NCI-H2107 treated with DMSO at 0.1 percent for 48 hours (cell line): ENCODE results near the gene AMIGO2.
"Not testable (repeated sequence)": the region's sequence is repeated elsewhere in the genome, so short reads cannot be mapped to it uniquely, and the experiment has no call there.

Experiments
- DNase-seq: peaks from one replicate; lab custom pipeline; 2025; ENCODE audit not compliant: unreplicated experiment; lab: John Stamatoyannopoulos, UW

AMIGO2 gene

GRCh38 chr12:47079468-47079980 is at the start of gene AMIGO2, which contains the start of gene PCED1B:
Gene AMIGO2, minus strand, starts transcription at chr12:47079959. Its CDS starts 957 bp downstream, at chr12:47079002.
Gene PCED1B, plus strand, starts transcription at chr12:47079621. Its CDS starts 155,443 bp downstream, at chr12:47235064.
- DNase-seq: no peak

DNA sequence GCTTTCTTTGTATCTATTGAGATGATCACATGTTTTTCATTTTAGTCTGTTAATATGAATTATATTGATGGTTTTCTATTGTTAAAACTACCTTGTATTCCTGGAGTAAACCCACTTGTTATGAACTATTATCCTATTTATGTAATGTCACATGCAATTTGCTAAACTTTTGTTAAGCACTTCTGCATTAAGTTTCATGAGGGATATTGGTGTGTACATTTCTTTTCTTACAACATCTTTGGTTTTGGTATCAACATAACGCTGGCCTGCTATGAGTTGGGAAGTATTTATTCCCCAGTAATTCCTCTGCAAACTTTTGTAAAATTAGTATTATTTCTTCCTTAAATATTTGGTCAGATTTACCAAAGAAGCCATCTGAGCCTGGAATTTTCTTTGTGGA is 46.5 kb upstream of the AMIGO2 start:
- DNase-seq: no peak

DNA sequence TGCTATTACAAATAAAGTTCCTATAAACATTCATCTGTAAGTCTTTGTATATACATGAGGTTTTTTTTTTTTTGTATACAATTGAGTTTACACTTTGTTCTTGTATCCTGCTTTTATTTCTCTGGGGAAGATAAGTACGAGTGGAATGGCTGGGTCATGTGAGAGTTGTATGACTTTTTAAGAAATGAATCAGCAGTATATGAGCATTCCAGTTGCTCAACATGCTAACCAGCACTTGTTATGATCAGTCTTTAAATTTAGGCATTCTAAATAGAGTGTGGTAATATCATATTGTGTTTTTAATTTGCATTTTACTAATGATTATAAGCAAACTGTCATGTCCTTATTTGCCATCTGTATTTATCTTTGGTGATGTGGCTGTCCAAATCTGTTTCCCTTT is 44.7 kb upstream of the AMIGO2 start:
- no peak for DNase-seq

DNA sequence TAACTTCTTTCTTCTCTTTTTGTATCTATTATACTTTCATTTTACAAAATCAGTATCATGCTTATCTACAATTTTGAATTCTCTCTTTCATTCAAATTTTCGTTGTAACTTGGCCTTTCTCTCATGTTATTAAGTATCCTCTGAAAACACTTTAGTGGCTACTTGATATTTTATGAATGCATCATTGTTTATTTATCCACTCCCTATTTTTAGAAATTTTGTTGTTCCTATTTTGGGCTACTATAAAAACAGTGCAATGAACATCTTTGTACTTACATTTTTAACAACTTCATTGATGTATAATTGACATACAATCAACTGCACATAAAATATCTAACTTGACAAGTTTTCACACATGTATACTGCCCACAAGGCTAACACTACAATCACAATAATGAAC is 44.0 kb upstream of the AMIGO2 start:
- no peak for DNase-seq

- DNase-seq: no peak
Observed at GRCh38 chr12:47122602-47123001, 42.8 kb upstream of the AMIGO2 start.

GRCh38 chr12:47121146-47121545 is 41.4 kb upstream of the AMIGO2 start:
- DNase-seq: no peak

DNA sequence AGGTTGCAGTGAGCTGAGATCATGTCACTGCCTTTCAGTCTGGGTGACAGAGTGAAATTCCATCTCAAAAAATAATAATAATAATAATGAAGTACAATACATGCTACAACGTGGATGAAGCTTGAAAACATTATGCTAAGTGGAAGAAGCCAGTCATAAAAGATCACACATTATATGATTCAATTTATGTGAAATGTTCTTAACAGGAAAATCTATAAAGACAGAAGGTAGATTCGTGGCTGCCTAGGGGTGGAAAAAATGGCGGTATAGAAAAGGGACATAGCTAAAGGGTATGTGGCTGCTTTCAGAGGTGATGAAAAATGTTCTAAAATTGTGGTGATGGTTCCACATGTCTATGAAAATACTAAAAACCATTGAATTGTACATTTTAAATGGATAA is 41.0 kb upstream of the AMIGO2 start:
- DNase-seq: no peak

DNA sequence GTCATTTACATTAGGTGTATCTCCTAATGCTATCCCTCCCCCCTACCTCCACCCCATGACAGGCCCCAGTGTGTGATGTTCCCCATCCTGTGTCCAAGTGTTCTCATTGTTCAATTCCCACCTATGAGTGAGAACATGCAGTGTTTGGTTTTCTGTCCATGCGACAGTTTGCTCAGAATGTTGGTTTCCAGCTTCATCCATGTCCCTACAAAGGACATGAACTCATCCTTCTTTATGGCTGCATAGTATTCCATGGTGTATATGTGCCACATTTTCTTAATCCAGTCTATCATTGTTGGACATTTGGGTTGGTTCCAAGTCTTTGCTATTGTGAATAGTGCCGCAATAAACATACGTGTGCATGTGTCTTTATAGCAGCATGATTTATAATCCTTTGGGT is 37.5 kb upstream of the AMIGO2 start:
- DNase-seq: not testable (repeated sequence)

DNA sequence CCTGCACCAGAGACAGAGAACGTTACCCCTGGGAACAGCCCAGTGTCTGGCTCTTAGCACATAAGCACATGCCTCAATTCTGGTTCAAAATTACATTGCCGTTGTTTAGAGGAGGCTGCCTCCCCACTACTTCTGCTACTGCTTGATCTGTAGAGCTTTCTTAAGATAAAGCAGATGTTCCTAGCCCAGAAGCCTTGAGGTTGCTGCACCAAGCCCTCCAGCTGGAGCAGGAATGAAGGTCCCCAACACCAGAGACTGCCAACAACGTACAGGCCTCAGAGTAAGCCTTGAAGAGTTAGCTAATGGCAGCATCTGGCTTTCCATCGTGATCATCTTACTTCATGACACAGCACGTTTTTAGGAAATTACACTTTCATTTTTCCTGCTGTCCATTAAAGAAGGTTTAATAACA is 34.7 kb upstream of the AMIGO2 start:
- no peak for DNase-seq

DNA sequence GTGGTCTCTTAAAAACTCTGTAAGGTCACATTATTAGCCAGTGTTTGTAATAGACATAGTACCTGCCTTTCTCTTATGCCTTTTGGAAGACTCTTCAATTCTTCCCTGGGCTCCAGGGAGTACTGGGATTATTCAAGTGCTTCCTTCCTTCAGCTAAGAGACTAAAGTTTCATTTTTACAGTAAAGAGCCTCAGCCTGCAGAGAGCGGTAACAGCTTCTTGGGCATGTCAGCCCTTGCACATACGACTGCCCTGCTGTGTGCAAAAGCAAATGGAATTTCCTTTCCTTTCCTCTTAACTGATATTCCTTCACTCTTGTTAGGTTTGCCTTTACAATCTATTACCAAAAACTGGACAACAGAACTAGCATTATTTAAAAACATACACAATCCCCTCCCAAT is 32.9 kb upstream of the AMIGO2 start:
- DNase-seq: no peak

DNA sequence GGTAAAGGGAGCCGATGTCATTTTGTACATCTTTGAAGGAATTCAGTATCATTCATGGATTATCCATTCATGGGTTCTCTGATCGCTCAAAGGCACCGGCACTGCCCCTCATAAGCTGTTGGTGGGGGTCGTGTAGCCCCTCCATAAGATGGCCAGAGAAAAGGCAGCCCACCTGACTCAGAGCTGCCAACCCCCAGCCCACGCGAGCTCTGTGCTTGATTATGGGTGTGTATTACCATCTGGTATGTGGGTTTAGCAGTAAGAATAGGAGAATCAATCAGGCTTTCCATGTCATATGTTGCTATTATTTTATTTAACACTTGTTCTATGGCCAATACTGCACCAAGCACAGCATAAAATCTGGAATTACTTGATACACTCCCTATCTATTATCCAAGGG is 32.1 kb upstream of the AMIGO2 start:
- no peak for DNase-seq

- no peak for DNase-seq
Observed at GRCh38 chr12:47111392-47111778, 31.6 kb upstream of the AMIGO2 start.

DNA sequence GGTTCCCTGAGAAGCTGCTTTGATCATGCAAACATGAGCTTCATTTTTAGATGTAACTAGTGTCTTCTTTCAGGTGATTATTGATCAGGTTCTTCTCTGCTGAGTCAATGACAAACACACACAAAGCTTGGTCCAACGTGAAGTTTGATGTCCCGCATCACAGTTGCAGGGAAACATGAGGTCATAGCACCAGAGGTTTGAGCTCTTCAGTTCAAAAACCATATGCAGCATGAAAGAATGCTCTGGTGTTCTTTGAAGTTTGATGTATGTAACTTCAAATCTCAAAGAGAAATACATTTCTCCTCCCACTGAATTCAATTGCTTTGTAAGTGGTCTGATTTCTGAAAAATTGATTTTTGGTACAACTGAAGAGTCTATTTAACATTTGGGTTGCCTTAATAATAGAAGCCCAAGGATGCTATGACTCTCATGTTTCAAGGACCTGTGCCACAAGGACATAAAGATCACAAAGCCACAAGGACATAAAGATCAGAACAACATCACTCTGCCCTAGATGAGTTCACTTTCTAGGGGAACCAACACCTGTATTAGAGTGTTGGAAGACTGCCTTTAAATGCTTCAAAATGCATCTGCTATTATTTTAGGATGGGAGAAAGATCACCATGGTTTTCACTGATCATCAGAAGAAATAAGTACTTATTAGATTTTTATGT is 31.1 kb upstream of the AMIGO2 start:
- DNase-seq: no peak

- DNase-seq: no peak
Observed at GRCh38 chr12:47110011-47110541, 30.3 kb upstream of the AMIGO2 start.

GRCh38 chr12:47107926-47108325 is 28.2 kb upstream of the AMIGO2 start:
- no peak for DNase-seq

GRCh38 chr12:47107446-47107845 is 27.7 kb upstream of the AMIGO2 start:
- DNase-seq: no peak

- no peak for DNase-seq
Observed at GRCh38 chr12:47105914-47106674, 26.3 kb upstream of the AMIGO2 start.

GRCh38 chr12:47102845-47103651 is 23.3 kb upstream of the AMIGO2 start:
- DNase-seq: no peak

- DNase-seq: no peak
Observed at GRCh38 chr12:47102406-47102805, 22.6 kb upstream of the AMIGO2 start.

GRCh38 chr12:47100160-47100559 is 20.4 kb upstream of the AMIGO2 start:
- no peak for DNase-seq

DNA sequence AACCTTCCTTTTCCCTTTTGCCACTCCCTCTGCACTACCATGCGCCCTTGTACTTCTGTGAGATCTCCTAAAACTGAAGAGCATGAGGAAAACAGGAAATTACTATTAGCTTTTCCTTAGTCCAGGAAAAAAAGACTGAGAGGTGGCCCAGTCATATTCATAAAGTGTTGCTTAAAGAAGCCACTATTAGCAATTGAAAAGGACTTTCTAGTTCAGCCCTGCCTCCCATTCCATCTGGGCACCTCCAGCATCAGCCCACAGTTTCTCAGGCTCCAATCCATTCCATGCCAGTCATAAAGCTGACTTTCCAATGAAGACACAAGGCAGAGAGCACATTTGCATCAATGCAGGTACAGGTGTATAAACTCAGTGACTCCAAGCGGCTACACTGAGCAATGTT is 19.9 kb upstream of the AMIGO2 start:
- no peak for DNase-seq
